SK-N-SH (cell line): Measurements from ENCODE around the gene MSRB1. TPM values are rescaled to one million over a fixed set of nuclear protein-coding genes. Genes with fewer than 3 reads are reported as not detected.

Experiments used
- CTCF ChIA-PET: fragments of 300-600, 350-600 bp; formaldehyde crosslinking; extraction: SDS; loops from one replicate; lab custom pipeline; 2021; lab: Yijun Ruan, JAX
- POLR2A ChIA-PET: fragments of 350-600 bp; sonication (Branson Sonifier 250); formaldehyde crosslinking; extraction: SDS; loops from one replicate; lab custom pipeline; 2020; ENCODE audit warnings: antibody characterized with exemption, inconsistent platforms; lab: Yijun Ruan, JAX
- DNase-seq: peaks from one replicate; pipeline ENCODE4 v3.0.0; 2012
- H2AFZ ChIP-seq: fragments of 200-600 bp; sonication (generic); 2 replicates; pipeline ENCODE4 v1.8.1; 2016; ENCODE audit warnings: antibody characterized with exemption, mild to moderate bottlenecking, low read depth
- H3F3A ChIP-seq: fragments of 200-600 bp; sonication (generic); replicated peaks from 2 replicates; pipeline ENCODE3; 2016; ENCODE audit warnings: antibody characterized with exemption, mild to moderate bottlenecking; ENCODE audit not compliant: insufficient read depth
- H3K27ac ChIP-seq, 2 experiments: fragments of 200-500 bp in 1 of 2; fragments of 200-600 bp in 1 of 2; sonication (Bioruptor generic) in 1 of 2; sonication (generic), shearing (Covaris generic) in 1 of 2; 2 replicates each; pipeline versions ENCODE4 v1.5.1 to v1.6.1; 2014 to 2016; ENCODE audit warnings: low read depth in 2 of 2, inconsistent platforms in 1 of 2, low read length in 1 of 2, mild to moderate bottlenecking in 1 of 2, mixed read lengths in 1 of 2
- H3K27me3 ChIP-seq: fragments of 200-600 bp; sonication (generic), shearing (Covaris generic); 2 replicates; pipeline ENCODE4 v1.6.1; 2016; ENCODE audit warnings: mixed run types; ENCODE audit not compliant: insufficient read depth
- H3K36me3 ChIP-seq, 2 experiments: fragments of 200-500 bp in 1 of 2; fragments of 200-600 bp in 1 of 2; sonication (Bioruptor generic) in 1 of 2; sonication (generic) in 1 of 2; replicated peaks in 1 of 2; 2 replicates each; pipeline versions ENCODE3 to v1.5.1; 2014 to 2016; ENCODE audit warnings: low read length in 1 of 2, mild to moderate bottlenecking in 1 of 2; ENCODE audit not compliant: insufficient read depth in 2 of 2, control insufficient read depth in 1 of 2
- H3K4me1 ChIP-seq, 2 experiments: fragments of 200-500 bp in 1 of 2; fragments of 200-600 bp in 1 of 2; sonication (Bioruptor generic) in 1 of 2; sonication (generic), shearing (Covaris generic) in 1 of 2; 2 replicates each; pipeline versions ENCODE4 v1.5.1 to v1.6.1; 2014 to 2016; ENCODE audit warnings: low read depth in 1 of 2, low read length in 1 of 2, mixed run types in 1 of 2; ENCODE audit not compliant: insufficient read depth in 2 of 2, control insufficient read depth in 1 of 2
- H3K4me2 ChIP-seq: fragments of 200-600 bp; sonication (generic), shearing (Covaris generic); 2 replicates; pipeline ENCODE4 v1.6.1; 2017; ENCODE audit warnings: mixed run types
- H3K4me3 ChIP-seq, 2 experiments: fragments of 200-500 bp in 1 of 2; fragments of 200-600 bp in 1 of 2; sonication (Bioruptor generic) in 1 of 2; sonication (generic), shearing (Covaris generic) in 1 of 2; 2 replicates each; pipeline versions ENCODE4 v1.5.1 to v1.8.1; 2014 to 2016; ENCODE audit warnings: low read depth in 2 of 2, inconsistent platforms in 1 of 2, low read length in 1 of 2, mild to moderate bottlenecking in 1 of 2, mixed read lengths in 1 of 2, moderate library complexity in 1 of 2
- H3K79me2 ChIP-seq: fragments of 200-600 bp; sonication (generic); 2 replicates; pipeline ENCODE4 v1.8.1; 2017; ENCODE audit warnings: mild to moderate bottlenecking; ENCODE audit not compliant: insufficient read depth
- H3K9ac ChIP-seq: fragments of 200-600 bp; sonication (generic); 2 replicates; pipeline ENCODE4 v1.6.1; 2017; ENCODE audit warnings: mixed run types
- H3K9me2 ChIP-seq: fragments of 200-600 bp; sonication (generic); 2 replicates; pipeline ENCODE4 v1.6.1; 2017; ENCODE audit warnings: mixed run types
- H3K9me3 ChIP-seq: fragments of 200-600 bp; sonication (generic); 2 replicates; pipeline ENCODE4 v1.6.1; 2017; ENCODE audit warnings: mixed run types, mild to moderate bottlenecking, moderate library complexity
- H4K20me1 ChIP-seq: fragments of 200-600 bp; sonication (generic); 2 replicates; pipeline ENCODE4 v1.6.1; 2017; ENCODE audit warnings: mild to moderate bottlenecking, mixed run types; ENCODE audit not compliant: insufficient read depth
- FOXJ3 ChIP-seq: sonication (generic); formaldehyde crosslinking; IDR thresholded peaks from 2 replicates; pipeline ENCODE4 v1.5.1; 2020; ENCODE audit warnings: mild to moderate bottlenecking, missing genetic modification reagents
- GATA2 ChIP-seq: sonication (generic); formaldehyde crosslinking; IDR thresholded peaks from 2 replicates; pipeline ENCODE4 v1.5.0; 2020; ENCODE audit warnings: mild to moderate bottlenecking, missing genetic modification reagents
- MXI1 ChIP-seq: IDR thresholded peaks from 2 replicates; pipeline ENCODE4 v1.6.1; 2012; ENCODE audit warnings: mild to moderate bottlenecking, low read depth, low read length, improper control_type of control experiment
- NFIC ChIP-seq: IDR thresholded peaks from 2 replicates; pipeline ENCODE4 v1.4.0; 2012; ENCODE audit warnings: borderline replicate concordance
- NRF1 ChIP-seq: IDR thresholded peaks from 2 replicates; pipeline ENCODE4 v1.6.1; 2012; ENCODE audit warnings: low read depth, mild to moderate bottlenecking, low read length
- POLR2AphosphoS5 ChIP-seq: IDR thresholded peaks from 2 replicates; pipeline ENCODE4 v1.6.1; 2012; ENCODE audit warnings: low read depth, low read length
- RAD21 ChIP-seq: IDR thresholded peaks from 2 replicates; pipeline ENCODE4 v1.6.1; 2012; ENCODE audit warnings: mild to moderate bottlenecking, low read length
- RCOR1 ChIP-seq: fragments of 150-350 bp; IDR thresholded peaks from 2 replicates; pipeline ENCODE4 v1.6.1; 2017; ENCODE audit warnings: antibody characterized with exemption, low read length
- RFX5 ChIP-seq: IDR thresholded peaks from 2 replicates; pipeline ENCODE4 v1.6.1; 2012; ENCODE audit warnings: mild to moderate bottlenecking, improper control_type of control experiment, low read length
- TCF12 ChIP-seq: IDR thresholded peaks from 2 replicates; pipeline ENCODE4 v1.4.0; 2012
- whole genome bisulfite sequencing: methylation state at CpG from one replicate; pipeline ENCODE4 v1.1.6; 2017; ENCODE audit warnings: low lambda C conversion rate; 5-methylcytosine and 5-hydroxymethylcytosine counted together
- polyA plus RNA-seq, 3 experiments: library from polyadenylated mRNA; depleted of rRNA; stranded (reverse); fragments of >200 nt; gene quantifications; 2 replicates each; pipeline ENCODE4 v1.2.3, GENCODE V29; 2012
- TF ChIP-seq, protein P1 (sequence below): fragments of 200-600 bp; sonication (generic); IDR thresholded peaks from 2 replicates; pipeline ENCODE4 v1.6.1; 2017; ENCODE audit warnings: antibody characterized with exemption, mild to moderate bottlenecking, moderate library complexity
- TF ChIP-seq, protein P2 (sequence below): fragments of 150-350 bp; IDR thresholded peaks from 2 replicates; pipeline ENCODE4 v1.6.1; 2017; ENCODE audit warnings: antibody characterized with exemption, low read length, low read depth, borderline replicate concordance
- TF ChIP-seq, protein P3 (sequence below): IDR thresholded peaks from 2 replicates; pipeline ENCODE4 v1.4.0; 2012; ENCODE audit warnings: low read depth
- TF ChIP-seq, protein P4 (sequence below): IDR thresholded peaks from 2 replicates; pipeline ENCODE4 v1.4.0; 2012; ENCODE audit warnings: low read depth, borderline replicate concordance

MSRB1 gene
- polyA plus RNA-seq, 1 of the 3 experiments (the other 2 are of a cell fraction), result 31.4 TPM

DNA sequence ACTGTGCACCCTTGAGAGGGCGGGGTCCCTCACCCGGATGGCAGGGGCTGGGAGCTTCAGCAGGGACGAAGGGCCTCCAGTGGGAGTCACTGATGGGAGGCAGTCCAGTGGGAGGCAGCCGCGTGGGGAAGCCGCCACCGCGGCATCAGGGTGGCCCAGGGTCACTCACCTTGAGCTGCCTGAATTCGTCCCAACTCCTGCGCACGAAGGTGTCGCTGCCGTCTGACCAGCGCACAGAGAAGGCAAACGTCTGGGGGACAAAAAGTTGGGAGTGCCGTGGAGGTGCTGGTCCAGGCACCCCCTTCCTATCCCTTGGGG is 37.7 kb upstream of the MSRB1 start:
- H3K27ac ChIP-seq, result no peak overlapping the region
- H2AFZ ChIP-seq, result no peak overlapping the region
- no peak overlapping the region for H3K4me2 ChIP-seq
- H3F3A ChIP-seq, result peaks cover 15% of the 10 kb centered on the region
- no peak overlapping the region for H3K9ac ChIP-seq
- no peak for TF ChIP-seq MXI1
- TF ChIP-seq, protein P1, sequence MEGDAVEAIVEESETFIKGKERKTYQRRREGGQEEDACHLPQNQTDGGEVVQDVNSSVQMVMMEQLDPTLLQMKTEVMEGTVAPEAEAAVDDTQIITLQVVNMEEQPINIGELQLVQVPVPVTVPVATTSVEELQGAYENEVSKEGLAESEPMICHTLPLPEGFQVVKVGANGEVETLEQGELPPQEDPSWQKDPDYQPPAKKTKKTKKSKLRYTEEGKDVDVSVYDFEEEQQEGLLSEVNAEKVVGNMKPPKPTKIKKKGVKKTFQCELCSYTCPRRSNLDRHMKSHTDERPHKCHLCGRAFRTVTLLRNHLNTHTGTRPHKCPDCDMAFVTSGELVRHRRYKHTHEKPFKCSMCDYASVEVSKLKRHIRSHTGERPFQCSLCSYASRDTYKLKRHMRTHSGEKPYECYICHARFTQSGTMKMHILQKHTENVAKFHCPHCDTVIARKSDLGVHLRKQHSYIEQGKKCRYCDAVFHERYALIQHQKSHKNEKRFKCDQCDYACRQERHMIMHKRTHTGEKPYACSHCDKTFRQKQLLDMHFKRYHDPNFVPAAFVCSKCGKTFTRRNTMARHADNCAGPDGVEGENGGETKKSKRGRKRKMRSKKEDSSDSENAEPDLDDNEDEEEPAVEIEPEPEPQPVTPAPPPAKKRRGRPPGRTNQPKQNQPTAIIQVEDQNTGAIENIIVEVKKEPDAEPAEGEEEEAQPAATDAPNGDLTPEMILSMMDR, result no peak
- TF ChIP-seq, protein P2, sequence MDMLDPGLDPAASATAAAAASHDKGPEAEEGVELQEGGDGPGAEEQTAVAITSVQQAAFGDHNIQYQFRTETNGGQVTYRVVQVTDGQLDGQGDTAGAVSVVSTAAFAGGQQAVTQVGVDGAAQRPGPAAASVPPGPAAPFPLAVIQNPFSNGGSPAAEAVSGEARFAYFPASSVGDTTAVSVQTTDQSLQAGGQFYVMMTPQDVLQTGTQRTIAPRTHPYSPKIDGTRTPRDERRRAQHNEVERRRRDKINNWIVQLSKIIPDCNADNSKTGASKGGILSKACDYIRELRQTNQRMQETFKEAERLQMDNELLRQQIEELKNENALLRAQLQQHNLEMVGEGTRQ, result no peak
- no peak for TF ChIP-seq POLR2AphosphoS5
- TF ChIP-seq RAD21, result no peak
- no peak for TF ChIP-seq TCF12
- no peak for TF ChIP-seq FOXJ3 (CRISPR knock-in tag)
- TF ChIP-seq, protein P3, sequence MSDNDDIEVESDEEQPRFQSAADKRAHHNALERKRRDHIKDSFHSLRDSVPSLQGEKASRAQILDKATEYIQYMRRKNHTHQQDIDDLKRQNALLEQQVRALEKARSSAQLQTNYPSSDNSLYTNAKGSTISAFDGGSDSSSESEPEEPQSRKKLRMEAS, result no peak
- TF ChIP-seq NFIC, result no peak
- TF ChIP-seq NRF1, result no peak
- TF ChIP-seq RCOR1, result no peak
- TF ChIP-seq, protein P4, sequence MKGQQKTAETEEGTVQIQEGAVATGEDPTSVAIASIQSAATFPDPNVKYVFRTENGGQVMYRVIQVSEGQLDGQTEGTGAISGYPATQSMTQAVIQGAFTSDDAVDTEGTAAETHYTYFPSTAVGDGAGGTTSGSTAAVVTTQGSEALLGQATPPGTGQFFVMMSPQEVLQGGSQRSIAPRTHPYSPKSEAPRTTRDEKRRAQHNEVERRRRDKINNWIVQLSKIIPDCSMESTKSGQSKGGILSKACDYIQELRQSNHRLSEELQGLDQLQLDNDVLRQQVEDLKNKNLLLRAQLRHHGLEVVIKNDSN, result no peak
- TF ChIP-seq RFX5, result no peak
- TF ChIP-seq GATA2 (CRISPR knock-in tag), result no peak
- peaks cover 13% of the 10 kb centered on the region; the same call in 1 of the 2 replicates for H3K79me2 ChIP-seq
- H3K4me1 ChIP-seq, result peaks cover 8 to 20% of the 10 kb centered on the region in 2 experiments; a peak in 2 of 4 replicates
- no peaks in the 10 kb centered on the region for H3K27me3 ChIP-seq
- ChIA-PET CTCF (interaction anchor here (3.3 kb wide), 1 partner anchor 23 kb away, joined by 19 read pairs; no protein-coding TSS in a partner anchor), POLR2A (interaction anchor here (2.2 kb wide), 1 partner anchor 16 kb away, joined by 12 read pairs; the partner anchor contains the start of gene RPS2)
- no peaks in the 10 kb centered on the region for H3K9me2 ChIP-seq
- no peak for DNase-seq
- WGBS, result 92% methylated on average over 11 of the region's 16 CpGs
- no peak overlapping the region for H3K4me3 ChIP-seq
- no peaks in the 10 kb centered on the region for H4K20me1 ChIP-seq
- H3K36me3 ChIP-seq, result peaks cover 8 to 35% of the 10 kb centered on the region in 2 experiments
- H3K9me3 ChIP-seq, result no peaks in the 10 kb centered on the region
